Left lung (tissue), 10 donors: Measurements from ENCODE around the gene PPP1R1C. TPM values are rescaled to one million over a fixed set of nuclear protein-coding genes. Genes with fewer than 3 reads are reported as not detected.

ENCODE experiments used
- ATAC-seq: fragments of 200-7000 bp; cut with Tn5 transposase; one replicate; pipeline ENCODE4 v1.9.1; 2020; ENCODE audit warnings: moderate library complexity
- DNase-seq, 4 donors: peaks; one replicate each; pipeline ENCODE4 v3.0.0-alpha.2; 2013 to 2020
- H3K27ac ChIP-seq, 2 donors: fragments of 200-600 bp; sonication (generic) in 1 of 2; one replicate each; pipeline versions ENCODE4 v1.5.0 to v1.8.0; 2020 to 2021
- H3K27me3 ChIP-seq, 2 donors: fragments of 200-600 bp; sonication (generic) in 1 of 2; one replicate each; pipeline versions ENCODE4 v1.5.0 to v1.8.0; 2020 to 2021
- H3K36me3 ChIP-seq, 2 donors: fragments of 200-600 bp; sonication (generic) in 1 of 2; one replicate each; pipeline versions ENCODE4 v1.5.0 to v1.8.0; 2020 to 2021
- H3K4me1 ChIP-seq, 2 donors: fragments of 200-600 bp; one replicate each; pipeline ENCODE4 v1.8.0; 2021
- H3K4me3 ChIP-seq, 2 donors: fragments of 200-600 bp; sonication (generic) in 1 of 2; one replicate each; pipeline versions ENCODE4 v1.5.0 to v1.8.0; 2020 to 2021; ENCODE audit warnings: mild to moderate bottlenecking in 1 of 2
- H3K9me3 ChIP-seq, 2 donors: fragments of 200-600 bp; sonication (generic) in 1 of 2; one replicate each; pipeline versions ENCODE4 v1.5.0 to v1.8.0; 2020 to 2021
- CTCF ChIP-seq, 2 donors: fragments of 200-600 bp; sonication (generic) in 1 of 2; IDR thresholded peaks; one replicate each; pipeline versions ENCODE4 v1.5.0 to v1.8.0; 2021; ENCODE audit warnings: antibody characterized with exemption in 2 of 2
- intact Hi-C, 2 donors: fragments of 100-400 bp; cut with DNase I; formaldehyde crosslinking; loops; one replicate each; pipeline versions ENCODE4 v1.11.2 to v1.14.2; 2022
- polyA plus RNA-seq, 6 donors: library from polyadenylated mRNA; unstranded; fragments of 120-200 nt; gene quantifications; one replicate each; pipeline ENCODE4 v1.2.1, GENCODE V29; 2013; ENCODE audit not compliant: insufficient read length in 6 of 6
- total RNA-seq, 2 donors: library from RNA; stranded (reverse); fragmentation: NEBNext Ultra II Directional; extraction: Animal tissue kit (Norgen Biotek cat#: 25700); gene quantifications; one replicate each; pipeline ENCODE4 v1.2.1, GENCODE V29; 2021
- donor health status: DM: no; HTN: yes; CAD: no.
- donor health status: DM: no; HTN: no; CAD: no.

Gene PPP1R1C
- total and polyA plus RNA-seq, 8 donors = 0.79 to 11.8 (median 2.8) TPM

GRCh38 chr2:182103526-182103925 is 117.9 kb downstream of the PPP1R1C start:
- intact Hi-C loops = no loop called here
- TF ChIP-seq CTCF (IDR thresholded peaks at IDR 0.05) = no peak
- Histone ChIP-seq H3K4me3 (no peak overlapping the region), H3K4me1 (no peaks in the 10 kb centered on the region), H3K36me3 (no peaks in the 10 kb centered on the region), H3K9me3 (no peaks in the 10 kb centered on the region), H3K27me3 (no peaks in the 10 kb centered on the region), H3K27ac (no peak overlapping the region)
- DNase-seq (no peak), ATAC-seq (no peak)

GRCh38 chr2:182110347-182110746 is 124.7 kb downstream of the PPP1R1C start:
- DNase-seq (no peak), ATAC-seq (no peak)
- no peak overlapping the region for H3K4me3 ChIP-seq
- no peaks in the 10 kb centered on the region for H3K27me3 ChIP-seq
- H3K9me3 ChIP-seq = no peaks in the 10 kb centered on the region
- no peaks in the 10 kb centered on the region for H3K36me3 ChIP-seq
- no peaks in the 10 kb centered on the region for H3K4me1 ChIP-seq
- no peak for TF ChIP-seq CTCF (IDR thresholded peaks at IDR 0.05)
- H3K27ac ChIP-seq = no peak overlapping the region
- intact Hi-C loops = no loop called here

GRCh38 chr2:182113334-182113733 is 127.7 kb downstream of the PPP1R1C start:
- H3K36me3 ChIP-seq = no peaks in the 10 kb centered on the region
- DNase-seq (no peak), ATAC-seq (no peak)
- no peak for TF ChIP-seq CTCF (IDR thresholded peaks at IDR 0.05)
- H3K4me3 ChIP-seq = no peak overlapping the region
- no peaks in the 10 kb centered on the region for H3K9me3 ChIP-seq
- no peaks in the 10 kb centered on the region for H3K27me3 ChIP-seq
- H3K4me1 ChIP-seq = no peaks in the 10 kb centered on the region
- intact Hi-C loops = no loop called here
- H3K27ac ChIP-seq = no peak overlapping the region

GRCh38 chr2:182115258-182115657 is 129.6 kb downstream of the PPP1R1C start:
- no peak overlapping the region for H3K4me3 ChIP-seq
- no peaks in the 10 kb centered on the region for H3K9me3 ChIP-seq
- no peak overlapping the region for H3K27ac ChIP-seq
- no peaks in the 10 kb centered on the region for H3K27me3 ChIP-seq
- ATAC-seq (no peak), DNase-seq (no peak)
- H3K4me1 ChIP-seq = no peaks in the 10 kb centered on the region
- no peak for TF ChIP-seq CTCF (IDR thresholded peaks at IDR 0.05)
- intact Hi-C loops = no loop called here
- no peaks in the 10 kb centered on the region for H3K36me3 ChIP-seq

GRCh38 chr2:182116774-182117173 is 131.1 kb downstream of the PPP1R1C start:
- no peaks in the 10 kb centered on the region for H3K9me3 ChIP-seq
- H3K36me3 ChIP-seq = no peaks in the 10 kb centered on the region
- no peak for ATAC-seq
- H3K27ac ChIP-seq = no peak overlapping the region
- H3K4me1 ChIP-seq = no peaks in the 10 kb centered on the region
- intact Hi-C loops = no loop called here
- no peak for DNase-seq
- no peak overlapping the region for H3K4me3 ChIP-seq
- no peaks in the 10 kb centered on the region for H3K27me3 ChIP-seq
- TF ChIP-seq CTCF (IDR thresholded peaks at IDR 0.05) = no peak
